Ishikawa (cell line): ENCODE results near the gene C12orf75.

Experiments
- CEBPB ChIP-seq: IDR thresholded peaks from 2 replicates; pipeline ENCODE4 v1.6.1; 2012
- CREB1 ChIP-seq: IDR thresholded peaks from 2 replicates; pipeline ENCODE4 v1.6.1; 2012; ENCODE audit warnings: low read depth
- EGR1 ChIP-seq: IDR thresholded peaks from 2 replicates; pipeline ENCODE4 v1.6.1; 2012
- EP300 ChIP-seq: IDR thresholded peaks from 2 replicates; pipeline ENCODE4 v1.6.1; 2012; ENCODE audit warnings: borderline replicate concordance
- FOXM1 ChIP-seq: IDR thresholded peaks from 2 replicates; pipeline ENCODE4 v1.6.1; 2012; ENCODE audit warnings: low read depth, borderline replicate concordance
- NFIC ChIP-seq: IDR thresholded peaks from 2 replicates; pipeline ENCODE4 v1.6.1; 2012
- RAD21 ChIP-seq: IDR thresholded peaks from 2 replicates; pipeline ENCODE4 v1.6.1; 2012; ENCODE audit warnings: low read depth
- TAF1 ChIP-seq: IDR thresholded peaks from 2 replicates; pipeline ENCODE4 v1.6.1; 2012; ENCODE audit warnings: low read depth, mild to moderate bottlenecking
- TCF12 ChIP-seq: IDR thresholded peaks from 2 replicates; pipeline ENCODE4 v1.6.1; 2012; ENCODE audit warnings: low read depth
- TEAD4 ChIP-seq: IDR thresholded peaks from 2 replicates; pipeline ENCODE4 v1.6.1; 2012
- YY1 ChIP-seq: IDR thresholded peaks from 2 replicates; pipeline ENCODE4 v1.6.1; 2012; ENCODE audit warnings: low read depth
- ZBTB7A ChIP-seq: IDR thresholded peaks from 2 replicates; pipeline ENCODE4 v1.6.1; 2012; ENCODE audit warnings: low read depth
- TF ChIP-seq, protein P1 (sequence below): IDR thresholded peaks from 2 replicates; pipeline ENCODE4 v1.6.1; 2012; ENCODE audit warnings: low read depth, mild to moderate bottlenecking
- TF ChIP-seq, protein P2 (sequence below): IDR thresholded peaks from 2 replicates; pipeline ENCODE4 v1.6.1; 2012
- TF ChIP-seq, protein P3 (sequence below): IDR thresholded peaks from 2 replicates; pipeline ENCODE4 v1.6.1; 2012

The C12orf75 gene

DNA sequence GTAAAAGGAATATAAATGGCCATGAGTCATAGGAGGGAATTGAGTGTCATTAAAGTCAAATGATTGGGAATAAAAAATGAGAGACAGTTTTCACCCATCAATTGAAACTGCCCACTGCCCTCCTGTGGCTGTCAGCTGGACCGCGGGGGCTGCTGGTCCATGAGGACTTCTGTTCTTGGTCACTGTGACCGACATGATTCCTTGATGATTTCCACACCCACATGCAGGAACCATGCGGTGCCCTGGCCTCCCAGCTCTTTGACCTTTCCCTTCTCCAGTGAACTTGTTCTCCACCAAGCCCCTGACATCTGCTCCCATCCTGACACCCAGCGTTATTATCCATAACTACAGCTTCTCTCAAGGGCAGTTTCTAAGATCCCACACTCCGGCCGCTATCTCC, 48.4 kb downstream of the C12orf75 start:
- TF ChIP-seq, protein P1, sequence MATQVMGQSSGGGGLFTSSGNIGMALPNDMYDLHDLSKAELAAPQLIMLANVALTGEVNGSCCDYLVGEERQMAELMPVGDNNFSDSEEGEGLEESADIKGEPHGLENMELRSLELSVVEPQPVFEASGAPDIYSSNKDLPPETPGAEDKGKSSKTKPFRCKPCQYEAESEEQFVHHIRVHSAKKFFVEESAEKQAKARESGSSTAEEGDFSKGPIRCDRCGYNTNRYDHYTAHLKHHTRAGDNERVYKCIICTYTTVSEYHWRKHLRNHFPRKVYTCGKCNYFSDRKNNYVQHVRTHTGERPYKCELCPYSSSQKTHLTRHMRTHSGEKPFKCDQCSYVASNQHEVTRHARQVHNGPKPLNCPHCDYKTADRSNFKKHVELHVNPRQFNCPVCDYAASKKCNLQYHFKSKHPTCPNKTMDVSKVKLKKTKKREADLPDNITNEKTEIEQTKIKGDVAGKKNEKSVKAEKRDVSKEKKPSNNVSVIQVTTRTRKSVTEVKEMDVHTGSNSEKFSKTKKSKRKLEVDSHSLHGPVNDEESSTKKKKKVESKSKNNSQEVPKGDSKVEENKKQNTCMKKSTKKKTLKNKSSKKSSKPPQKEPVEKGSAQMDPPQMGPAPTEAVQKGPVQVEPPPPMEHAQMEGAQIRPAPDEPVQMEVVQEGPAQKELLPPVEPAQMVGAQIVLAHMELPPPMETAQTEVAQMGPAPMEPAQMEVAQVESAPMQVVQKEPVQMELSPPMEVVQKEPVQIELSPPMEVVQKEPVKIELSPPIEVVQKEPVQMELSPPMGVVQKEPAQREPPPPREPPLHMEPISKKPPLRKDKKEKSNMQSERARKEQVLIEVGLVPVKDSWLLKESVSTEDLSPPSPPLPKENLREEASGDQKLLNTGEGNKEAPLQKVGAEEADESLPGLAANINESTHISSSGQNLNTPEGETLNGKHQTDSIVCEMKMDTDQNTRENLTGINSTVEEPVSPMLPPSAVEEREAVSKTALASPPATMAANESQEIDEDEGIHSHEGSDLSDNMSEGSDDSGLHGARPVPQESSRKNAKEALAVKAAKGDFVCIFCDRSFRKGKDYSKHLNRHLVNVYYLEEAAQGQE: no peak
- TF ChIP-seq RAD21: 0 out of 2 replicates have a peak, but pooled peaks have one; percentile 5

DNA sequence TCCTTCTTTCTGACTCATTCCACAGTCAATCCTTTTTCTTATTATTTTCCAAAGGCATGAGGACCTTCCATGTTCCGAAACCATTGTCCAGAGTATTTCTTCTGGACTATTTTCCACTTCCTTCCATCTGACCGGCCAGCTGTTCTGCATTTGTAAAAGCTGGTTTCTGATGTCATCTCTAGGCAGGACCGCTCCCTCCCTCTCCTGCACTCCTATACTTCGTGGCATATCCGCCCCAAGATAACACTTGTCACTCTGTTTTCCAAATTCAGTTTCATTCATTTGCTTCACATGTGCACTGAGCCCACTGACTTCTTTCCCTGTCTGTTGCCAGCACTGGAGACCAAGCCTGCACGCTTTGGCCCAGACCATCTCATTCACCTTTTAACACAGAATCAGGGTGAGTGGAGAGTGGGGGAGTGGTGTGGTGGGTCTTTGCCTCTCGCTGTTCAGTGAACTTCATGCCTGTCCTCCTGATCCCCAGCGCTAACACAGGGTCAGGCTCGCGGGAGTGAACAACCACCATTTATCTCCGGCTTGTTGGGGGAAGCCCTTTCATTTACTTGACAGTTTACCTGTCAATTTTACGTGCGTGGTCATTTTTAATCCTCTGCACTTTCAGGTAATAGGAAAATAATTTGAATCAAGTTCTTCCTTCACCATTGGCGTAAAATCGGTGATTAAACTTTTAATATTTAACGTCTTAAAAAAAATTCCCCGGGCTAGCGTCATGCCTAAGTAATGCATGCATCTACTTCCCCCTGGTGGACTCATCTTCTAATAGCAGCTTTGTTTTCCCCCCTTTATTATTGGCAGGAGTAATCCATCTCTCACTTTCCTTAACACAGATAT, 52.5 kb downstream of the C12orf75 start:
- TF ChIP-seq RAD21 (peak; percentile 95), EGR1 (no peak), YY1 (no peak), TCF12 (no peak), CREB1 (no peak)
- TF ChIP-seq, protein P2, sequence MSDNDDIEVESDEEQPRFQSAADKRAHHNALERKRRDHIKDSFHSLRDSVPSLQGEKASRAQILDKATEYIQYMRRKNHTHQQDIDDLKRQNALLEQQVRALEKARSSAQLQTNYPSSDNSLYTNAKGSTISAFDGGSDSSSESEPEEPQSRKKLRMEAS: no peak
- TF ChIP-seq, protein P3, sequence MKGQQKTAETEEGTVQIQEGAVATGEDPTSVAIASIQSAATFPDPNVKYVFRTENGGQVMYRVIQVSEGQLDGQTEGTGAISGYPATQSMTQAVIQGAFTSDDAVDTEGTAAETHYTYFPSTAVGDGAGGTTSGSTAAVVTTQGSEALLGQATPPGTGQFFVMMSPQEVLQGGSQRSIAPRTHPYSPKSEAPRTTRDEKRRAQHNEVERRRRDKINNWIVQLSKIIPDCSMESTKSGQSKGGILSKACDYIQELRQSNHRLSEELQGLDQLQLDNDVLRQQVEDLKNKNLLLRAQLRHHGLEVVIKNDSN: no peak

DNA sequence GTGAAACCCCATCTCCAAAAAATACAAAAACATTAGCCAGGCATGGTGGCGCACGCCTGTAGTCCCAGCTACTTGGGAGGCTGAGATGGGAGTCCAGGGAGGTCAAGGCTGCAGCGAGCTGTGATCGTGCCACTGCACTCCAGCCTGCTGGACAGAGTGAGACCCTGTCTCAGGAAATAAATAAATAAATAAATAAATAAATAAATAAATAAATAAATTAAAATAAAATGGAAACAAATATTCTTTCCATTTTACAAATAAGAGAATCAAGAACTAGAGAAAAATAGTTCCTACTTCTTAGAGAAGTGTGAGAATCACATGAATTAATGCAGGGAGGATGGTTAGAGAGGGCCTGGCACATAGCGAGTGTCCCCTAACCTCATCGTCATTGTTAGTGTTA, 53.7 kb downstream of the C12orf75 start:
- no peak for TF ChIP-seq TCF12
- no peak for TF ChIP-seq FOXM1
- no peak for TF ChIP-seq TAF1
- TF ChIP-seq, protein P2: no peak
- no peak for TF ChIP-seq YY1
- TF ChIP-seq, protein P3: no peak
- TF ChIP-seq, protein P1: no peak
- TF ChIP-seq CREB1: no peak

DNA sequence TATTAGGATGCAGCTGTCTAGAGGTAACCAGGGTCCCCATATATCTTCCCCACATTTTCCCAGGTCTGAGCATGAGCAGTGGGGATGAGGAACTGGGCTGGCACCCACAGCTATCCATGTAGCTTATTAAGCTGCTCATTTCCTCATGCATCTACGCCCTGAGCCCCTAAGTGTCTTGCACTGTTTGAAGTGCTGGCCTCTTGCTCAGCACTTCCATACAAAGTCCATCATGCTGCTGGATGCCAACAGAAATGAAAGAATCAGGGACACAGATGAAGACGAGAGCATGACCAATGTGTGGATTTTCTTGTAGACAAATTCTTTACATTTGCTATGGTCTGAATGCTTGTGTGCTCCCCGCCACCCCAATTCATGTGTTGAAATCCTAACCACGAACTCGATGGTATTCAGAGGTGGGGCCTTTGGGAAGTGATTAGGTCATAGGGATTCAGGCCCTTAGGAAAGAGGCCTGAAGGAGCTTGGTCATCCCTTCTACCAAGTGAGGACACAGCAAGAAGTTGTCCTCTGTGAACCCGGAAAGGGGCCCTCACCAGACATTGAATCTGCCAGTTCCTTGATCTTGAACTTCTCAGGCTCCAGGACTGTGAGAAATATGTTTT, 54.5 kb downstream of the C12orf75 start:
- no peak for TF ChIP-seq YY1
- TF ChIP-seq TEAD4: no peak
- TF ChIP-seq, protein P2: no peak

DNA sequence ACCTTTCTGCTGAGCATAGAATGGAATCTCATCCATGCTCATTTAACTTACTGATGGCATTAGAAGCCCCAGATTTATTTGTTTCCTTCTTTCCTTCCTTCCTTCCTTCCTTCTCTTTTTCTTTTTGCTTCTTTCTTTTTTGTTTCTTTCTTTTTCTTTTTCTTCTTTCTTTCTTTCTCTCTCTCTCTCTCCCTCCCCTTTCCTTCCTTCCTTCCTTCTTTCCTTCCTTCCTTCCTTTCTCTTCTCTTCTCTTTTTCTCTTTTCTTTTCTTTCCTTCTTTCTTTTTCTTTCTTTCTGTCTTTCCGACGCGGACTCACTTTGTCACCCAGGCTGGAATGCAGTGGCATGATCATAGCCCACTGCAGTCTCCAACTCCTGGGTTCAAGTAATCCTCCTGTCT, 55.9 kb downstream of the C12orf75 start:
- TF ChIP-seq, protein P1: no peak
- TF ChIP-seq YY1 (no peak), EGR1 (no peak), ZBTB7A (no peak), NFIC (no peak), TCF12 (no peak), TEAD4 (no peak), EP300 (no peak), TAF1 (no peak), CEBPB (no peak), FOXM1 (no peak), CREB1 (no peak), RAD21 (no peak)
- TF ChIP-seq, protein P3: no peak
- TF ChIP-seq, protein P2: no peak
